GM19099 (cell line): ENCODE measurements around the gene ZNF526.

ENCODE experiments used
- POLR2A ChIP-seq: IDR thresholded peaks from 3 replicates; pipeline ENCODE4 v1.6.1; 2011; ENCODE audit warnings: low read depth; ENCODE audit not compliant: insufficient read length; ENCODE audit errors: extremely low read depth

Gene ZNF526

GRCh38 chr19:42254089-42254849, 34.2 kb downstream of the ZNF526 start:
- TF ChIP-seq POLR2A, result no peak

GRCh38 chr19:42254850-42255765, 35.0 kb downstream of the ZNF526 start, which contains the start of gene ERF:
Gene ERF, minus strand, starts transcription at chr19:42255128. Its CDS starts 129 bp downstream, at chr19:42254999.
- TF ChIP-seq POLR2A, result peak; percentile 77

- no peak for TF ChIP-seq POLR2A
These were observed 35.9 kb downstream of the ZNF526 start for GRCh38 chr19:42255766-42256745.

GRCh38 chr19:42261763-42262162, 41.7 kb downstream of the ZNF526 start:
- TF ChIP-seq POLR2A, result no peak

- TF ChIP-seq POLR2A, result no peak
These were observed 47.6 kb downstream of the ZNF526 start for GRCh38 chr19:42267644-42268141.

- TF ChIP-seq POLR2A, result peak; percentile 66
These were observed 48.1 kb downstream of the ZNF526 start for GRCh38 chr19:42268142-42268703.

- no peak for TF ChIP-seq POLR2A
These were observed 48.8 kb downstream of the ZNF526 start, which contains the start of gene CIC for GRCh38 chr19:42268704-42269477. Gene CIC, plus strand, starts transcription at chr19:42269252. Its CDS starts 2,532 bp downstream, at chr19:42271784.

GRCh38 chr19:42269478-42270345, 49.6 kb downstream of the ZNF526 start:
- TF ChIP-seq POLR2A, result no peak

- peak; percentile 33 for TF ChIP-seq POLR2A
These were observed 50.4 kb downstream of the ZNF526 start for GRCh38 chr19:42270346-42271044.

GRCh38 chr19:42271045-42271419, 50.9 kb downstream of the ZNF526 start:
- no peak for TF ChIP-seq POLR2A

GRCh38 chr19:42271861-42272534, 51.9 kb downstream of the ZNF526 start:
- no peak for TF ChIP-seq POLR2A
